Activated CD8-positive, alpha-beta memory T cell treated with anti-CD3 and anti-CD28 coated beads, Interleukin-2, amount 10 ng/mL, durations not matched to agents 7 days and 5 days (primary cell): Measurements from ENCODE around the gene LRRC10B. TPM values are rescaled to one million over a fixed set of nuclear protein-coding genes. Genes with fewer than 3 reads are reported as not detected.

Experiments used
- ATAC-seq: fragments of 150-1000 bp; cut with Tn5 transposase; one replicate; pipeline ENCODE4 v1.10.0; 2021; ENCODE audit warnings: moderate library complexity
- CTCF ChIA-PET: fragments of 350-600 bp; sonication (Branson Sonifier 250); formaldehyde crosslinking; loops from one replicate; lab custom pipeline; 2021; ENCODE audit warnings: antibody characterized with exemption; lab: Charles Lee
- DNase-seq: peaks from one replicate; pipeline ENCODE4 v3.0.0-alpha.2; 2020
- H3K27ac Mint-ChIP-seq: one replicate; pipeline ENCODE4 v1.8.0; 2021; ENCODE audit warnings: mild to moderate bottlenecking, mixed read lengths
- H3K27me3 Mint-ChIP-seq: one replicate; pipeline ENCODE4 v1.8.0; 2021; ENCODE audit warnings: mixed read lengths
- H3K36me3 Mint-ChIP-seq: one replicate; pipeline ENCODE4 v1.8.0; 2021; ENCODE audit warnings: mild to moderate bottlenecking, mixed read lengths
- H3K4me1 Mint-ChIP-seq: one replicate; pipeline ENCODE4 v1.8.0; 2021; ENCODE audit warnings: mixed read lengths
- H3K4me3 Mint-ChIP-seq: one replicate; pipeline ENCODE4 v1.8.0; 2021; ENCODE audit warnings: mild to moderate bottlenecking, moderate library complexity, mixed read lengths
- H3K9me3 Mint-ChIP-seq: one replicate; pipeline ENCODE4 v1.8.0; 2022; ENCODE audit warnings: low read depth, mixed read lengths
- total RNA-seq, 2 experiments: library from RNA; stranded (reverse); gene quantifications; one replicate each; pipeline ENCODE4 v1.2.3, GENCODE V29; 2021

LRRC10B gene
- total RNA-seq, 2 experiments from 2014 or later, result 0.09 TPM; not detected in 1

- Mint-ChIP-seq H3K4me3 (no peak overlapping the region), H3K4me1 (no peaks in the 10 kb centered on the region), H3K9me3 (no peaks in the 10 kb centered on the region), H3K27me3 (peaks cover 4% of the 10 kb centered on the region), H3K36me3 (no peaks in the 10 kb centered on the region), H3K27ac (no peak overlapping the region)
- CTCF ChIA-PET, result interaction anchor here (0.7 to 3.5 kb wide), 15 partner anchors 9 to 252 kb away, joined by 3 to 20 read pairs (median 5); no protein-coding TSS in a partner anchor
- ATAC-seq (peak; percentile 73), DNase-seq (peak; percentile 49)
Measured at GRCh38 chr11:61532134-61533038, 23.8 kb downstream of the LRRC10B start.

- ATAC-seq, result no peak
- H3K4me1 Mint-ChIP-seq, result no peaks in the 10 kb centered on the region
- no peaks in the 10 kb centered on the region for H3K27me3 Mint-ChIP-seq
- H3K27ac Mint-ChIP-seq, result no peak overlapping the region
- H3K9me3 Mint-ChIP-seq, result no peaks in the 10 kb centered on the region
- DNase-seq, result no peak
- no peaks in the 10 kb centered on the region for H3K36me3 Mint-ChIP-seq
- CTCF ChIA-PET, result interaction anchor here (1.7 to 2.9 kb wide), 2 partner anchors 12 to 87 kb away, joined by 5 to 10 read pairs; no protein-coding TSS in a partner anchor
- no peak overlapping the region for H3K4me3 Mint-ChIP-seq
Measured at GRCh38 chr11:61533039-61533375, 24.5 kb downstream of the LRRC10B start.

- Mint-ChIP-seq H3K27ac (no peak overlapping the region), H3K4me1 (no peaks in the 10 kb centered on the region), H3K27me3 (no peaks in the 10 kb centered on the region), H3K9me3 (no peaks in the 10 kb centered on the region), H3K4me3 (no peak overlapping the region), H3K36me3 (no peaks in the 10 kb centered on the region)
- CTCF ChIA-PET, result interaction anchor here (2.9 kb wide), 1 partner anchor 87 kb away, joined by 10 read pairs; no protein-coding TSS in a partner anchor
- DNase-seq (no peak), ATAC-seq (no peak)
Measured at GRCh38 chr11:61533401-61533800, 24.9 kb downstream of the LRRC10B start.

- H3K27ac Mint-ChIP-seq, result no peak overlapping the region
- CTCF ChIA-PET, result no interaction called here
- H3K4me3 Mint-ChIP-seq, result no peak overlapping the region
- H3K4me1 Mint-ChIP-seq, result no peaks in the 10 kb centered on the region
- ATAC-seq, result no peak
- peaks cover 4% of the 10 kb centered on the region for H3K27me3 Mint-ChIP-seq
- DNase-seq, result no peak
- no peaks in the 10 kb centered on the region for H3K36me3 Mint-ChIP-seq
- no peaks in the 10 kb centered on the region for H3K9me3 Mint-ChIP-seq
Measured at GRCh38 chr11:61534025-61534932, 25.7 kb downstream of the LRRC10B start.

GRCh38 chr11:61534933-61535839 is 26.6 kb downstream of the LRRC10B start:
- H3K36me3 Mint-ChIP-seq, result no peaks in the 10 kb centered on the region
- no peaks in the 10 kb centered on the region for H3K9me3 Mint-ChIP-seq
- peaks cover 8% of the 10 kb centered on the region for H3K27me3 Mint-ChIP-seq
- no peak overlapping the region for H3K27ac Mint-ChIP-seq
- no peak overlapping the region for H3K4me3 Mint-ChIP-seq
- no peaks in the 10 kb centered on the region for H3K4me1 Mint-ChIP-seq
- CTCF ChIA-PET, result no interaction called here
- DNase-seq, result no peak
- ATAC-seq, result no peak

GRCh38 chr11:61535998-61536675 is 27.6 kb downstream of the LRRC10B start:
- Mint-ChIP-seq H3K4me3 (no peak overlapping the region), H3K4me1 (no peaks in the 10 kb centered on the region), H3K27ac (no peak overlapping the region), H3K9me3 (no peaks in the 10 kb centered on the region), H3K27me3 (peaks cover 8% of the 10 kb centered on the region), H3K36me3 (no peaks in the 10 kb centered on the region)
- ATAC-seq, result no peak
- CTCF ChIA-PET, result interaction anchor here (1.1 kb wide), 1 partner anchor 10 kb away, joined by 3 read pairs; no protein-coding TSS in a partner anchor
- no peak for DNase-seq

- no peak overlapping the region for H3K27ac Mint-ChIP-seq
- CTCF ChIA-PET, result interaction anchor here (0.7 to 1.1 kb wide), 2 partner anchors 11 to 109 kb away, joined by 3 read pairs; no protein-coding TSS in a partner anchor
- DNase-seq (no peak), ATAC-seq (no peak)
- no peaks in the 10 kb centered on the region for H3K9me3 Mint-ChIP-seq
- no peaks in the 10 kb centered on the region for H3K36me3 Mint-ChIP-seq
- peaks cover 8% of the 10 kb centered on the region for H3K27me3 Mint-ChIP-seq
- H3K4me3 Mint-ChIP-seq, result no peak overlapping the region
- no peaks in the 10 kb centered on the region for H3K4me1 Mint-ChIP-seq
Measured at GRCh38 chr11:61536676-61537270, 28.2 kb downstream of the LRRC10B start.

GRCh38 chr11:61537326-61537725 is 28.8 kb downstream of the LRRC10B start:
- Mint-ChIP-seq H3K27me3 (peaks cover 8% of the 10 kb centered on the region), H3K4me3 (no peak overlapping the region), H3K36me3 (no peaks in the 10 kb centered on the region), H3K27ac (no peak overlapping the region), H3K4me1 (no peaks in the 10 kb centered on the region), H3K9me3 (no peaks in the 10 kb centered on the region)
- no peak for ATAC-seq
- CTCF ChIA-PET, result interaction anchor here (0.7 to 1.1 kb wide), 2 partner anchors 11 to 109 kb away, joined by 3 read pairs; no protein-coding TSS in a partner anchor
- DNase-seq, result no peak

GRCh38 chr11:61538636-61538961 is 30.1 kb downstream of the LRRC10B start:
- no peak for ATAC-seq
- Mint-ChIP-seq H3K9me3 (no peaks in the 10 kb centered on the region), H3K27me3 (peaks cover 8% of the 10 kb centered on the region), H3K4me3 (no peak overlapping the region), H3K4me1 (no peaks in the 10 kb centered on the region), H3K27ac (no peak overlapping the region), H3K36me3 (no peaks in the 10 kb centered on the region)
- no peak for DNase-seq
- CTCF ChIA-PET, result no interaction called here

- Mint-ChIP-seq H3K36me3 (no peaks in the 10 kb centered on the region), H3K27ac (no peak overlapping the region), H3K9me3 (no peaks in the 10 kb centered on the region), H3K4me1 (no peaks in the 10 kb centered on the region), H3K4me3 (no peak overlapping the region), H3K27me3 (peaks cover 8% of the 10 kb centered on the region)
- DNase-seq, result no peak
- no peak for ATAC-seq
- CTCF ChIA-PET, result interaction anchor here (0.6 to 1.4 kb wide), 3 partner anchors 22 to 1163 kb away, joined by 3 read pairs; no protein-coding TSS in a partner anchor
Measured at GRCh38 chr11:61539006-61539405, 30.5 kb downstream of the LRRC10B start.

- no peaks in the 10 kb centered on the region for H3K4me1 Mint-ChIP-seq
- ATAC-seq (no peak), DNase-seq (no peak)
- CTCF ChIA-PET, result interaction anchor here (0.6 to 1.6 kb wide), 4 partner anchors 23 to 1162 kb away, joined by 3 to 4 read pairs (median 3); no protein-coding TSS in a partner anchor
- no peak overlapping the region for H3K4me3 Mint-ChIP-seq
- H3K9me3 Mint-ChIP-seq, result no peaks in the 10 kb centered on the region
- H3K27me3 Mint-ChIP-seq, result peaks cover 8% of the 10 kb centered on the region
- no peak overlapping the region for H3K27ac Mint-ChIP-seq
- no peaks in the 10 kb centered on the region for H3K36me3 Mint-ChIP-seq
Measured at GRCh38 chr11:61539831-61540357, 31.3 kb downstream of the LRRC10B start.
